Progenitor cell of endocrine pancreas (in vitro differentiated cells): ENCODE measurements around the gene CDC42. TPM values are rescaled to one million over a fixed set of nuclear protein-coding genes. Genes with fewer than 3 reads are reported as not detected.

Source experiments
- DNase-seq: peaks from one replicate; pipeline ENCODE4 v3.0.0; 2021; ENCODE audit warnings: low spot score; ENCODE audit not compliant: unreplicated experiment
- H3K27ac Mint-ChIP-seq: 2 replicates; pipeline ENCODE4 v1.8.0; 2021; ENCODE audit warnings: mild to moderate bottlenecking, moderate library complexity, mixed read lengths
- H3K27me3 Mint-ChIP-seq: 2 replicates; pipeline ENCODE4 v1.8.0; 2021; ENCODE audit warnings: mixed read lengths
- H3K36me3 Mint-ChIP-seq: 2 replicates; pipeline ENCODE4 v1.8.0; 2022; ENCODE audit warnings: mixed read lengths; ENCODE audit not compliant: insufficient read depth
- H3K4me1 Mint-ChIP-seq: 2 replicates; pipeline ENCODE4 v1.8.0; 2021; ENCODE audit warnings: low read depth, mixed read lengths
- H3K4me3 Mint-ChIP-seq: 2 replicates; pipeline ENCODE4 v1.8.0; 2021; ENCODE audit warnings: low read depth, mild to moderate bottlenecking, moderate library complexity, mixed read lengths
- H3K9me3 Mint-ChIP-seq: 2 replicates; pipeline ENCODE4 v1.8.0; 2021; ENCODE audit warnings: low read depth, mixed read lengths
- total RNA-seq: library from RNA; stranded (reverse); gene quantifications from 2 replicates; pipeline ENCODE4 v1.2.1, GENCODE V29; 2021
- TF ChIP-seq, protein P1 (sequence below): fragments of 200-600 bp; sonication (generic); IDR thresholded peaks from one replicate; pipeline ENCODE4 v1.5.0; 2021; ENCODE audit warnings: antibody characterized with exemption, mild to moderate bottlenecking; ENCODE audit not compliant: unreplicated experiment

CDC42 gene
- total RNA-seq, 1 donor from 2014 or later: 288 TPM

GRCh38 chr1:22038036-22038435, 14.5 kb upstream of the CDC42 start:
- DNase-seq: no peak

GRCh38 chr1:22039594-22040285, 12.8 kb upstream of the CDC42 start:
- Mint-ChIP-seq H3K27me3 (no peaks in the 10 kb centered on the region), H3K4me3 (no peak overlapping the region), H3K9me3 (no peaks in the 10 kb centered on the region), H3K27ac (peak overlapping the region; percentile 64), H3K4me1 (peaks cover 20% of the 10 kb centered on the region), H3K36me3 (no peaks in the 10 kb centered on the region)
- TF ChIP-seq, protein P1, sequence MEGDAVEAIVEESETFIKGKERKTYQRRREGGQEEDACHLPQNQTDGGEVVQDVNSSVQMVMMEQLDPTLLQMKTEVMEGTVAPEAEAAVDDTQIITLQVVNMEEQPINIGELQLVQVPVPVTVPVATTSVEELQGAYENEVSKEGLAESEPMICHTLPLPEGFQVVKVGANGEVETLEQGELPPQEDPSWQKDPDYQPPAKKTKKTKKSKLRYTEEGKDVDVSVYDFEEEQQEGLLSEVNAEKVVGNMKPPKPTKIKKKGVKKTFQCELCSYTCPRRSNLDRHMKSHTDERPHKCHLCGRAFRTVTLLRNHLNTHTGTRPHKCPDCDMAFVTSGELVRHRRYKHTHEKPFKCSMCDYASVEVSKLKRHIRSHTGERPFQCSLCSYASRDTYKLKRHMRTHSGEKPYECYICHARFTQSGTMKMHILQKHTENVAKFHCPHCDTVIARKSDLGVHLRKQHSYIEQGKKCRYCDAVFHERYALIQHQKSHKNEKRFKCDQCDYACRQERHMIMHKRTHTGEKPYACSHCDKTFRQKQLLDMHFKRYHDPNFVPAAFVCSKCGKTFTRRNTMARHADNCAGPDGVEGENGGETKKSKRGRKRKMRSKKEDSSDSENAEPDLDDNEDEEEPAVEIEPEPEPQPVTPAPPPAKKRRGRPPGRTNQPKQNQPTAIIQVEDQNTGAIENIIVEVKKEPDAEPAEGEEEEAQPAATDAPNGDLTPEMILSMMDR: no peak
- DNase-seq: no peak

More at GRCh38 chr1:22038036-22038435, 14.5 kb upstream of the CDC42 start:
- no peak overlapping the region for H3K27ac Mint-ChIP-seq
- H3K4me1 Mint-ChIP-seq: peaks cover 11% of the 10 kb centered on the region
- H3K9me3 Mint-ChIP-seq: no peaks in the 10 kb centered on the region
- no peak overlapping the region for H3K4me3 Mint-ChIP-seq
- H3K36me3 Mint-ChIP-seq: no peaks in the 10 kb centered on the region
- TF ChIP-seq, protein P1: no peak
- H3K27me3 Mint-ChIP-seq: no peaks in the 10 kb centered on the region

DNA sequence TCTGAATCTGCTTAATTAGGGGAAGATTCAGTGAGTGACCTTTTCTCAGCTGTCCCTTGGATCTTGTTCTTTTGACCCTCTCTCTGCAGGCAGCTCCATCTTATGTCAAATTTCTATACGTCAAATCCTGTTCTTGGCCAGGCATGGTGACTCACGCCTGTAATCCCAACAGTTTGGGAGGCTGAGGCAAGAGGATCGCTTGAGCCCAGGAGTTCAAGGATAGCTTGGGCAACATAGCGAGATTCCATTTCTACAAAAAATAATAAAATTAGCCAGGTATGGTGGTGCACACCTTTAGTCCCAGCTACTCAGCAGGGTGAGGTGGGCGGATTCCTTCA, 12.3 kb upstream of the CDC42 start:
- Mint-ChIP-seq H3K27ac (no peak overlapping the region), H3K4me1 (peaks cover 24% of the 10 kb centered on the region), H3K27me3 (no peaks in the 10 kb centered on the region), H3K9me3 (peaks cover under 1% of the 10 kb centered on the region), H3K4me3 (no peak overlapping the region), H3K36me3 (peaks cover under 1% of the 10 kb centered on the region)
- TF ChIP-seq, protein P1: no peak
- DNase-seq: no peak

GRCh38 chr1:22041505-22041904, 11.0 kb upstream of the CDC42 start:
- Mint-ChIP-seq H3K27ac (no peak overlapping the region), H3K9me3 (peaks cover 4% of the 10 kb centered on the region), H3K36me3 (peaks cover 3% of the 10 kb centered on the region), H3K4me3 (no peak overlapping the region), H3K27me3 (no peaks in the 10 kb centered on the region), H3K4me1 (peaks cover 26% of the 10 kb centered on the region)
- DNase-seq: no peak
- TF ChIP-seq, protein P1: no peak

DNA sequence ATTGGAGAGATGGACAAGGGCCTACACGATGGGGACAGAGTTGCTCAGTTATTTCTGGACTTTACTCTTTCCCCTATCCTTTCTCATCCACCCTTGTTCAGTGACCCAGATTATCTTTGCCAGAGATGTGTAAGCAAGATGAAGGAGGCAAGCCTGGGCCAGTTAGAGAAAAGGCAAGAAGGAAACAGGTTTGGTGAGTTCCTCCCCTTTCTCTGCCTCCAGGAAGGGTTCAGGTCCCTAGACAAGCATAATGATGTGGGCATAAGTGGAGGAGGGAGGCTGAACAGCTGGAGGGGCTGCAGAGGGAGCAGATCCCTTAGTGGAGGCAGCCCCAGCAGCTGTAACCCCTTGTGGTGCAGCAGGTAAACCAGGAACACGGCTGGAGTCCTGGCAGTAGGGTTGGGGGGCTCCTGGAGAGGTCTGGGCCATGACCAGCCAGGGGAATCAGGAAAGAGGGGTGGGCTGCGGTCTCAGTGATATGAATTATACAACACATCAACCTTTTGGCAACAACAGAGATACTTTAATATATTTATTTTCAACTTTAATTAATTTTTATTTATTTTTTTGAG, 9.2 kb upstream of the CDC42 start:
- peaks cover 3% of the 10 kb centered on the region for H3K36me3 Mint-ChIP-seq
- H3K27ac Mint-ChIP-seq: peak overlapping the region; percentile 82
- DNase-seq: no peak
- TF ChIP-seq, protein P1: no peak
- no peaks in the 10 kb centered on the region for H3K27me3 Mint-ChIP-seq
- peaks cover 26% of the 10 kb centered on the region for H3K4me1 Mint-ChIP-seq
- H3K4me3 Mint-ChIP-seq: peak overlapping the region; percentile 39
- H3K9me3 Mint-ChIP-seq: peaks cover 4% of the 10 kb centered on the region
